PFSK-1 (cell line): ENCODE measurements around the gene ITCH.

Experiments
- FOXP2 ChIP-seq: optimal IDR thresholded peaks from 2 replicates; pipeline ENCODE3; 2011; ENCODE audit warnings: borderline replicate concordance, control low read depth, inconsistent platforms; ENCODE audit not compliant: insufficient read depth; ENCODE audit errors: extremely low read length, extremely low read depth
- POLR2AphosphoS5 ChIP-seq: IDR thresholded peaks from 2 replicates; pipeline ENCODE4 v1.6.1; 2012; ENCODE audit warnings: low read depth, mild to moderate bottlenecking, control low read depth, low read length, moderate library complexity
- REST ChIP-seq, 2 experiments: IDR thresholded peaks; 2 replicates each; pipeline versions ENCODE4 v1.6.1 to v1.8.0; 2011 to 2012; ENCODE audit warnings: low read depth in 2 of 2, low read length in 2 of 2, control low read depth in 1 of 2, inconsistent platforms in 1 of 2, mild to moderate bottlenecking in 1 of 2, moderate library complexity in 1 of 2; ENCODE audit not compliant: insufficient read depth in 1 of 2
- SIN3A ChIP-seq: IDR thresholded peaks from 2 replicates; pipeline ENCODE4 v1.6.1; 2012; ENCODE audit warnings: mild to moderate bottlenecking, low read length, moderate library complexity, borderline replicate concordance; ENCODE audit not compliant: insufficient read depth
- TAF1 ChIP-seq: IDR thresholded peaks from 2 replicates; pipeline ENCODE4 v1.6.1; 2012; ENCODE audit warnings: low read length, control low read depth, borderline replicate concordance; ENCODE audit not compliant: insufficient read depth

ITCH gene

GRCh38 chr20:34320861-34321260, 42.2 kb upstream of the ITCH start:
- TF ChIP-seq REST (IDR thresholded peaks at IDR 0.05; ENCODE audit: insufficient read depth in 1 of 2, low read depth in 2 of 2, low read length in 2 of 2) (no peak), FOXP2 (no peak), TAF1 (no peak), SIN3A (no peak), POLR2AphosphoS5 (no peak)

- TF ChIP-seq SIN3A = no peak
- no peak for TF ChIP-seq REST (IDR thresholded peaks at IDR 0.05; ENCODE audit: insufficient read depth in 1 of 2, low read depth in 2 of 2, low read length in 2 of 2)
- no peak for TF ChIP-seq TAF1
- no peak for TF ChIP-seq FOXP2
- no peak for TF ChIP-seq POLR2AphosphoS5
Measured at GRCh38 chr20:34322267-34323105, 40.6 kb upstream of the ITCH start.

- TF ChIP-seq REST (IDR thresholded peaks at IDR 0.05; ENCODE audit: insufficient read depth in 1 of 2, low read depth in 2 of 2, low read length in 2 of 2) = no peak
- no peak for TF ChIP-seq POLR2AphosphoS5
Measured at GRCh38 chr20:34324541-34324940, 38.5 kb upstream of the ITCH start.

- no peak for TF ChIP-seq TAF1
- no peak for TF ChIP-seq FOXP2
- TF ChIP-seq POLR2AphosphoS5 = no peak
- no peak for TF ChIP-seq SIN3A
- no peak for TF ChIP-seq REST (IDR thresholded peaks at IDR 0.05; ENCODE audit: insufficient read depth in 1 of 2, low read depth in 2 of 2, low read length in 2 of 2)
Measured at GRCh38 chr20:34328928-34329677, 34.0 kb upstream of the ITCH start.

- TF ChIP-seq SIN3A (no peak), POLR2AphosphoS5 (no peak), REST (IDR thresholded peaks at IDR 0.05; ENCODE audit: insufficient read depth in 1 of 2, low read depth in 2 of 2, low read length in 2 of 2) (no peak), TAF1 (no peak), FOXP2 (no peak)
Measured at GRCh38 chr20:34331838-34332237, 31.2 kb upstream of the ITCH start.
